Endothelial cell of hepatic sinusoid (primary cell): ENCODE measurements around the gene AGL.
"Not testable (repeated sequence)": the region's sequence is repeated elsewhere in the genome, so short reads cannot be mapped to it uniquely, and the experiment has no call there.

Experiments used
- in situ Hi-C: cut with HindIII; loops from 2 replicates; pipeline ENCODE4 v1.10.0; 2017; ENCODE audit warnings: low sequenced_read_pairs

The AGL gene

DNA sequence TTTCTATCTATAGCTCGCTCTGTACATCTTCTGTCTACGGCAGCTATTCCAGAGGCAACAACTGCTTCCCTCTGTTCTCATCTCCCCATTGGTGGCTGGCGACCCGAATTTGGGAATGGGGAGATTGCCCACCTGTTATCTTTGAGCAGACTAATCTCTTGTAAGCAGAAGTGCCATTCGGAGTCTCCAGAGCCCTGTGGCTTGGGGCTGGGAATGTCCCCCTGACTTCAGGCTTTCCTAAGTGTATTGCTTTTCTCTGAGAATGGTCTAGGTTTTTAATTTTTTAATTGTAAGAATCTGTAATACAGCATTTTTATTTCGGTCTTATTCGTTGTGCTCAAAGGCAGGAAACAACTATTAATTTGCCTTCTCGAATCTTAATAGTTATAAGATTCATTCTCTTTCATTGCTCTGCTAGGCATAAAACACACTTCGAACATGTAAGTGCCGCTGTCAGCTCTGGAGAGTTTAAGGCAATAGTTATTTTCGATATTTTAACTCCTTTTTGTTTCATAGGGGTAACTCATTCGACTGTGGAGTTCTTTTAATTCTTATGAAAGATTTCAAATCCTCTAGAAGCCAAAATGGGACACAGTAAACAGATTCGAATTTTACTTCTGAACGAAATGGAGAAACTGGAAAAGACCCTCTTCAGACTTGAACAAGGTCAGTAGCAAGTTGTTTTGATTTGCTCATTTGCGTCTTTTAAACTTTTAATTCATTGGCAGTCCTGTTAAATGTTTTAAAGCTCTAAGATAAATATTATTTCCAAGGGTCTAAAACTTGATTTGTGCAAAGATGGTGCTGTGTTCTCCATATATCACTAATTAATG lies 514 bp downstream of the AGL start:
- in situ Hi-C loops = no loop called here

DNA sequence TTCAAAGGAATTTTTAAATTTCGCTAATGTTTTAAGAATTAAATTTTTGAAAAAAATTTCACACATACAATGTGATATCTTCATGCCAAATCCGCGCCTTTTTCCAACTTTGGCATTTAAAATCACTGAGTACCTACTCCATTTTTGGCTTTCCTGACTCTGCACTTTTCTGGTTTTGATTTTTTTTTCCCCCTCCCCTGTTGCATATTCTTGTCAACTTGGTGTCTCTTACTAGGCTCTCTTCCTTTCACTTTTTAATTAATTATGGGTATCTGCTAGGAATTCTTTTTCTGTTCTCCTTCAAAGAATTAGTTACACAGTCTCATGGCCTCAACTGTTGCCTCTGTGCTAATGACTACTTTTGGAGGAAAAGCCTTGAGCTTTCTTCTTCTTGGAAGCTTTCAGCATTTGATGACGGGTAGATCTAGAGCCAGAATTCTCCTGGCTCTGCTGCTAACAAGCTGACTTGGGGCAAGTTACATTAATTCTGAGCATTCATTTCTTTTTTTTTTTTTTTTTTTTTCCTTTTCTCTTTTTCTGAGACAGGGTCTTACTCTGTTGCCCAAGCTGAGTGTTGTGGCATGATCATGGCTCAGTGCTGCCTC lies 1.8 kb downstream of the AGL start:
- in situ Hi-C loops = no loop called here

DNA sequence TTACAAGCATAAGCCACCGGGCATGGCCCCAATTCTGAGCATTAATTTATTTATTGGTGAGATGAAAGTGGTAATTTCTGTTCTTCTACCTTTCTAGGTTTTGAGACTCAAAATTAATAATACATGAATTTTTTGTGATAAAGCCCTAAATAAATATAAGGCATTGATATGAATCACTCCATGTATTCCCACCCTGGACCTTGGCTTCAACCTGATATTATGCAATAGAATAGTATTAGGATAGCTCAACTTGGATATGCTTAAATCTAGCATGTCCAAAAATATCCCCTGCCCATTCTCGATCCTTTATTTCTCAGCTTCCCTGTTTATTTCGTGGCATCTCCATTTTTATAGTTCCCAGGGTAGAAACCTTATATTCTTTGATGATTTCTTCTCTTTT lies 2.5 kb downstream of the AGL start:
- in situ Hi-C loops = no loop called here

DNA sequence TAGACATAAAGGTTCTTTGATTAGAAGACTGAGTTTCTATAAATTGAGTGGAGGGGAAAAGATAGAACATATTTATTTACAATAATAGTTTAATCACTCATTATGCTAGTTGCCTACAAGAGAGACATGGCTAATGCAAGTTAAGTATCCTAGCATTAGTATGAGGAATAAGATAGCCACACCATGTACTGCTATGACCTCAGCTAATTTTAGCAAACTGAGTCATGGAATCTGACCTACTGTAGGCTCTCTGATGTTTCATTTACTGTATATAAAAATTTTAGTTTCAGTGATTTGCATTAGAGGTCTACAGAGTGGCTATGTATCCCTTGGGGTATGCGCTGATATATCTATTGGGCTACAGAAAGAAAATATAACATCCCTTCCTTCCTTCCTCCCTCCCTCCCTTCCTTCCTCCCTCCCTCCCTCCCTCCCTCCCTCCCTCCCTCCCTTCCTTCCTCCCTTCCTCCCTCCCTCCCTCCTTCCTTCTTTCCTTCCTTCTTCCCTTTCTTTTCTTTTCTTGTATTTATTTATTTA lies 5.8 kb downstream of the AGL start:
- in situ Hi-C loops = no loop called here

DNA sequence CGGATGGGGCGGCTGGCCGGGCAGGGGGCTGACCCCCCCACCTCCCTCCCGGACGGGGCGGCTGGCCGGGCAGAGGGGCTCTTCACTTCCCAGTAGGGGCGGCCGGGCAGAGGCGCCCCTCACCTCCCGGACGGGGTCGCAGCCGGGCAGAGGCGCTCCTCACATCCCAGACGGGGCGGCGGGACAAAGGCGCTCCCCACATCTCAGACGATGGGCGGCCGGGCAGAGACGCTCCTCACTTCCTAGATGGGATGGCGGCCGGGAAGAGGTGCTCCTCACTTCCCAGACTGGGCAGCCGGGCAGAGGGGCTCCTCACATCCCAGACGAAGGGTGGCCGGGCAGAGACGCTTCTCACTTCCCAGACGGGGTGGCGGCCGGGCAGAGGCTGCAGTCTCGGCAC lies 6.9 kb downstream of the AGL start:
- in situ Hi-C loops = not testable (repeated sequence)

DNA sequence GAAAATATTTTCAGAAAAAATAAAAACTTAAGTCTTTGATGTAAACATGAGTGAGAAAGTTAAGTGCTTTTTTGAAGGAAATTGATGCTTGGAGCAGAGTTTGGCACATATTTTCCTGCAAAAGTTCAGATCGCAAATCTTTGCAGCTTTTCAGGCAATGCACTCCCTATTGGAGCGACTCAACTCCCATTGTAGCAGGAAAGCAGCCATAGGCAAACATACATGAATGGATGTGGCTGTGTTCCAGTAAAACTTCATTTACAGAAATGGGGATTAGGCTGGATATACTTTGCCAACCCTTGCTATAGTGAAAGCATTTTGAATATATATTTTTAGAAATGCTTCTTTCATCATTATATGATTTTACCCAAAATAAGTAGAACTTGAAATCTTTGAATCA lies 8.1 kb downstream of the AGL start:
- in situ Hi-C loops = no loop called here

DNA sequence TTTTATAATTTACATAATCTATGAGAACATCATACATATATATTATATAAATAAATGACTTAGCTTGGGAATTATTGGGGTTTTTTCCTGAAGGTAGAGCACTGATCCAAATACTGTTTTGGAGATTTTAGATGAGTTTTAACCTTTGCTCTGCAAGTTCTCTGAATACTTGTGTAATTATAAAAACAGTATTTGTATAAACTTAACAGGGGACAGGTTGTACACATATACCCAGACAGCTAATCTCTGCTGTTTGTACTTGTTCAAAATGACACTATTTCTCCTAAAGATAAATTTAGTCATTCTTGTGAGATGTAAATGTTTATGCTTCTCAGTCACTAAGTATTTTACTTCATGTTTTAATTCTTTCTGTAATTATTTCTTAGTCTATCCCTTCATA lies 8.7 kb downstream of the AGL start:
- in situ Hi-C loops = no loop called here

DNA sequence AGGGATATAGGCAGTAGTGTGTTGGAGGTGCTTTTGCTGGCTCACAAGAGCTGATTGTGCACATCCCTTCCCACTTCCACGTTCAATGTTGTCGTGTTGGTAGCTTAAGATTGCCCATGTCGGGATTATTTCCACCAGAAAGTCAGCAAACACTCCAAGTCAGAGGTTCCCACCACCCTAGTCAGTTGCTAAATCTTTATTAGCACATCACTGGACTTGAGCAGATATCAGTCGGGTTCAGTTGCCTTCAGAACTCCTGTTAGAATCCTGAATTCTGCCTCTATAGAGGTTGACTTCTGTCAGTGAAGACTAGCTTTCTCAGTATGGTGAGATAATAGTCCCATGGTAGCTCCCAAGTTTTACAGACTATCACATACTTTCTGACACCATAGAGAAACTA lies 10.5 kb downstream of the AGL start:
- in situ Hi-C loops = no loop called here

DNA sequence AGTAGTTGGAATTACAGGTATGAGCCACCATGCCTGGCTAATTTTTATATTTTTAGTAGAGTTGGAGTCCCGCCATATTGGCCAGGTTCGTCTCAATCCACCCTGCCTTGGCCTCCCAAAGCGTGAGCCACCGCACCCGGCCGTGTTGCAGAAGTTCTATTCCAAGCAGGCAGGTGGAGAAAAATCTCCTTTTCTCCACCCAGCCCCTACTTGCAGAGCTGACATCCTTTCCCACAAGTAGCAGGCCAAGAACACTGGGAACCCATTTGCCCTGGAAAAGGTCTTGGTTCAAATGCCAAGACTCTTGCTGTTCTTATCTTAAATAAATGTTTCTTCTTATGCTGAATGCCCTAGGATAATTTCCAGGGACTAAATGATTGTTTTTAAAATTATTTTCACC lies 17.5 kb downstream of the AGL start:
- in situ Hi-C loops = no loop called here

DNA sequence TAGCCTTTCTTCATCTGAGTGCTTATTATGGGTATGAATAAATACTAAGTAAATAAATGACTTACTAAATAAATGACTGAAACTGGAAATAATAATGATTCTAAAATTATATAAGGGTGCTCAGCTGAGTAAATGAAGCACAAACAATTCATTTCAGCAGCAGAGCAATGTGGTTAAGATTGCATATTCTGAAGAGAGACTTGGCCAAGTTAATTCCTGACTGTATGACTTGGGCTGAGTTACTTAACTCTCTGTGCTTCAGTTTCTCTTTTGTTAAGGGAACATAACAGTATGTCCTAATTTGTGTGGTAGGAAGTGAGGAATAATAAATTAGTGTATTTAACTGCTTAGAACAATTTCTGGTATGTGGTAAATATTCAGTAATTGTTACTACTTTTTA lies 19.1 kb downstream of the AGL start:
- in situ Hi-C loops = no loop called here

DNA sequence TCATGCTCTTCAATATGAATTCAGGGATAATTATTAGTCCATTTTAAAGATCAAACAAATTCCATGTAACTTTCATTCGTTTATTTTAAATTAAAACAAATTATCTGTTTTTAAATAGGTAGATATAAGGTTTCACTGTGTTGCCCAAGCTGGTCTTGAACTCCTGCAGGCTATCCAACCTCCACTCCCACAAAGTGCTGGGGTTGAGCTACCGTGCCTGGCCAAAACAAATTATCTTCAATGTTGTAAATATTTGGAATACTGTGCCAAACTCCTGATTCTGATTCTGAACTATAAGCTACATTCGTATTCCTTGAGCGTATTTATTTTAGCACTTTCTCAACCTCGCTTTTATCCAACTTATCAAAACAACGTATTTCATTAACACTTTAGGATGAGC lies 19.6 kb downstream of the AGL start:
- in situ Hi-C loops = no loop called here

DNA sequence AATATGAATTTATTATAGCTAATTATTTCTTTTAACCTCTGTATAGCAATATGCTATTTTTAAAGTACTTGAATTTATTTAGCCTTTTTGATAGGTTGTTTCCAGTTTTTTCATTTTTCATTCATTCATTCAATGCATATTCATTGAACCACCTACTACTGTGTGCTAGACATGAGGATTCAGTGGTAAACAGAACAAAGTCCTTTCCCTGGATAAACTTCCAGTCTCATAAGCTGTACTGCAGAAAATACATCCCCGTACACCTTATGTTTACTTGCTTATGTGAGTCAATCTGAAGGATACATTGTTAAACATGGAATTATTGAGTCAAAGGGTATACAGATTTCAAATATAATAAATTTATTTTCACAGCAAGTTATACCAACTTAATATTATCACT lies 21.9 kb downstream of the AGL start:
- in situ Hi-C loops = no loop called here

DNA sequence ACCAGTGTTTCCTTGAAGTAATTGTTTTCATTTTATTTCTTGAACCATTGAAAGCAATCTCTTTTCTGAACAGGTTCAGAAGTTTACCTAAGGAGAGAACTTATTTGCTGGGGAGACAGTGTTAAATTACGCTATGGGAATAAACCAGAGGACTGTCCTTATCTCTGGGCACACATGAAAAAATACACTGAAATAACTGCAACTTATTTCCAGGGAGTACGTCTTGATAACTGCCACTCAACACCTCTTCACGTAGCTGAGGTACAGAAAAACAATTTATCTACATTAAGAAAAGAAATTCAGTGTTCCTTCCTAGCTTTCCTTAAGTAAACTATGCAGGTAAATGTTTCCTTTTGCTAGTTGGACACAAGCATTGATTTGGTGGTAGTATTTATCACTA lies 27.4 kb downstream of the AGL start:
- in situ Hi-C loops = no loop called here

DNA sequence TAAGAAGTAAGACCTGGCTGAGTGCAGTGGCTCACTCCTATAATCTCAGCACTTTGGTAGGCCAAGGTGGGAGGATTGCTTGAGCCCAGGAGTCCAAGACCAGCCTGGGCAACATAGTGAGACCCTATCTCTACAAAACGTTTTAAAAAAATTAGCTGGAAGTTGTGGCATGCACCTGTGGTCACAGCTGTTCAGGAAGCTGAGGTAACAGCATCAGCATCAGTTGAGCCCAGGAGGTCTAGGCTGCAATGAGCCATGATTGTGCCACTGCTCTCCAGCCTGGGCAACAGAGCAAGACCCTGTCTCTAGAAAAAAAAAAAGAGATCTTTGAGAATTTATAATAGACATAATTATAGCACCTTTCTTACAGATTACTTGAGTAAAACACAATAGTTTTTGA lies 36.0 kb downstream of the AGL start:
- in situ Hi-C loops = no loop called here

DNA sequence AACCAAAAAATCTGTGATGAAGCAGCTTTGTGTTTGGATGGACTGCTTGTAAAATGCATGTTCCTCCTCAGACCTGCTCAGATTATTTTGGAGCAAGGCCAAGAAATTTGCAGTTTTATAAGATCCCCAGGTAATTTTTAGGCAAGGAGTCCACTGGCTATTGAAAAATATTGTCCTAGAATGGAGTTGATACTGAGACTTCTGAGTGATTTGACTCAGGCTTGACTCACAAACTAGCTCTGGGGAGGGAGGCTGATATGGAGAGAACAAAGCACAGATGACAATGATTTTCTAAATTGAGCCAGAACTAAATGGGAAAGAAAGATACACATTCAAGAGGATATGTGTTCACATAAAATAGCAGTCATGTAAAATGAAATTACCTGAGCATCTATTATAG lies 36.7 kb downstream of the AGL start:
- in situ Hi-C loops = no loop called here

DNA sequence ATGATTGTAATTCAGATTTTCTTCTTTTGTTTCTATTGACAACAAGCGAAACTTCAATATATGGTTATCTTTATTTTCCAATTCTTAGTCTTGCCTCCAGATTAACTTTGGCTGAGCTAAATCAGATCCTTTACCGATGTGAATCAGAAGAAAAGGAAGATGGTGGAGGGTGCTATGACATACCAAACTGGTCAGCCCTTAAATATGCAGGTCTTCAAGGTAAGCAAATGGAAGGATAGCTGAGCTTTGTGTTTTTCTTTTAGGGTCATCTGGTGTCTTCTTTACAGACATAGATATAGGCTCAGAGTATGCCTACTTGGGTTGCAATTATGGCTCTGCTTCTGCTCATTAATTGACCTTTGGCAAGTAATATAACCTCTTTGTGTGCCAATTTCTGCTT lies 37.7 kb downstream of the AGL start:
- in situ Hi-C loops = no loop called here

DNA sequence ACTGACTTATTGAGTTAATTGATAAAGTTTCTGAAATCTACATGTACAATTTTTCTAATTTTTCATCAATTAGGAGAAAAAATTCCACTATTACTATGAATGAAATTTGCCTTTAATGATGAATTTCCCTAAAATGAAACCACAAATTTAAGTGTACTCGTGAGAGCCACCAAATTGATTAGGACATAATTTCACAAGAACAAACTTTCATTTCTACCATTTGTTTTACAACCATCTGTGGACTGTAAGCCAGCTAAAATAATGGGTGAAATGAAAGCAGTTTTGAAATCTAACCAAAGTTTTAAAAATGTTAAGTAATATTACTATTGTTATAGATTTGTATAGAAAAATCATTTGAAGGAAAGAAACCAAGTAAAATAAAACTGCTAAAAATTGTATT lies 41.8 kb downstream of the AGL start:
- in situ Hi-C loops = loop anchor here (5.0 kb wide), 1 partner anchor 50 kb away; no protein-coding TSS in a partner anchor

DNA sequence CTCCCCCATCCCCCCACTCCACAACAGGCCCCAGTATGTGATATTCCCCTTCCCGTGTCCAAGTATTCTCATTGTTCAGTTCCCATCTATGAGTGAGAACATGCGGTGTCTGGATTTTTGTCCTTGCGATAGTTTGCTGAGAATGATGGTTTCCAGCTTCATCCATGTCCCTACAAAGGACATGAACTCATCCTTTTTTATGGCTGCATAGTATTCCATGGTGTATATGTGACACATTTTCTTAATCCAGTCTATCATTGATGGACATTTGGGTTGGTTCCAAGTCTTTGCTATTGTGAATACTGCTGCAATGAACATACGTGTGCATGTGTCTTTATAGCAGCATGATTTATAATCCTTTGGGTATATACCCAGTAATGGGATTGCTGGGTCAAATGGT lies 53.1 kb downstream of the AGL start:
- in situ Hi-C loops = not testable (repeated sequence)

DNA sequence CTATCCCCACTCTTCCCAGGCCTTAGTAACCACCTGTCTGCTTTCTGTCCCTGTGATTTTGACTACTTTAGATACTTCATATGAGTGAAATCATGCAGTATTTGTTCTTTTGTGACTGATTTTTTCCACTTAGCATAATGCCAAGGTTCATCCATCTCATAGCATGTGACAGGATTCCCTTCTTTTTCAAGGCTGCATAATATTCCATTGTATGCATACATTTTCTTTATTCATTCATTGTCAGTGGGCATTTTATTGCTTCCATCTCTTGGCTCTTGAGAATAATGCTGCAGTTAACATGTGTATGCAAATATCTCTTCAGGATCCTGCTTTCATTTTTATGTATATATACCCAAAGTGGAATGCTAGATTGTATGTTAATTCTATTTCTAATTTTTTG lies 56.4 kb downstream of the AGL start:
- in situ Hi-C loops = no loop called here

DNA sequence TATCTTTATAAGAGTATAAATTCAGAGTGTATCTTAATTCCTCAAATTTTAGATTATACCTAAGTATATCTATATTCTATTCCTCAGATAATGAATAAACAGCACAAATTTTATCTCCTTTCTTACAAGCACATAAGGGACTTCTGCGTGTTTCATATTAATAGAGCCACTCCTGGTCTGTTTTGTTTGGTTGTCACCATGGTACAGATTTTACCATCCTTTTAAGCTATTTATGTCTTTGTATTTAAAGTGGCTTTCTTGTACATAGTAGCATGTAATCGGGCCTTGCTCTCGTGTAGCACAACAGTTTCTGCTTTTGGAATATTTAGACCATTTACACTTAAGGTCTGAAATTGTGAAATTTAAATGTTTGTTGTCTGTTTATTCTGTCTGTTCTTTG lies 67.1 kb downstream of the AGL start:
- in situ Hi-C loops = no loop called here

DNA sequence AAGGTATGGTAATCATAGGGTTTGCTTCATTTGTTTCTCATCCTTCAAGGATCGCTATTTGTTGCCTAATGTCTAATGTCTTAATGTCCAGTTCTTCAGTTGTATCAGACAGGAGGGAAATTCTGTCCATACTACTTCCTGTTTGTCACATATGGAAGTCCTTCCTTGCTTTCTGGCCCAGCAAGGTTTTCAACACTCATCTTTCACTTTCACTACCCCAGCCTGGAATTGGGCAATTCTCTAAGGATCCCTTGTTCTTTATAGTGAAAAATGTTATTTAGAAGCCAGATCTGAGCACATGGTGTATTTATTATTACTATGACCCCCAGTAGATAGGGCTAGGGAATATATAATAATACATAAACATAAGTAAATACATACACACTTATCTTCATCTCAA lies 69.1 kb downstream of the AGL start:
- in situ Hi-C loops = no loop called here

DNA sequence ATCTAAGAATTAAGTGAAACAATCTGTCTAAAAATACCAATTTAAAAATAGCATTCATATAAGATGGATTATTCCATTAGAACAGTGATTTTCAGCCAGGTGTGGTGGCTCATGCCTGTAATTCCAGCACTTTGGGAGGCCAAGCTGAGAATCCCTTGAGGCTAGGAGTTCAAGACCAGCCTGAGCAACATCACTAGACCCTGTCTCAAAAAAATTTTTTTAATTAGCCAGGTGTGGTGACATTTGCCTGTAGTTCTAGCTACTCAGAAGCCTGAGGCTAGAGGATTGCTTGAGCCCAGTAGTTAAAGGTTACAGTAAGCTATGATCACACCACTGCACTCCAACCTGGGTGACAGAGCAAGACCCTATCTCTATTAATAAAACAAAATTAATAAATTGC lies 84.6 kb downstream of the AGL start:
- in situ Hi-C loops = no loop called here

DNA sequence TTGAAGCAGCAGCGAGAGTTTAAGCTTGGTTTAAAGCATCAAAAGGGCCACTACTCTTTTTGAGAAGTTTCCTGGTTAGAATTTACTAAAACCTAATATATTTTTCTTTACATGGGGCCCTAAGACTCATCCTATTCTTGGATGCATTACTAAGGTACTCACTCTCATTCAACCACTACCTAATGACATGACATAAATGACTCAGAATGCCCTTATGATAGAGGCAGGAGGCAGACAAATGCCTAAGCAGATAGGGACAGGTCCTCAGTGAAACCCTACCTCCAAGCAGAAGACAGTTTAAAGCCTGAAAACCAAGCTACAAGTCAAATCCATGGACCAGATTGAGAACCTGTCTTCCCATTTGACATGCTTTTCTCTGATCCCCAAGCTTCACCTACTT lies 85.4 kb downstream of the AGL start:
- in situ Hi-C loops = no loop called here
